Lower lobe of right lung (tissue), 2 donors: ENCODE results near the gene C3AR1. TPM values are rescaled to one million over a fixed set of nuclear protein-coding genes. Genes with fewer than 3 reads are reported as not detected.
"Not testable (repeated sequence)": the region's sequence is repeated elsewhere in the genome, so short reads cannot be mapped to it uniquely, and the experiment has no call there.

Source experiments
- ATAC-seq, 2 donors: fragments of 200-7000 bp; cut with Tn5 transposase; one replicate each; pipeline ENCODE4 v1.9.1; 2020 to 2022; ENCODE audit warnings: mild to moderate bottlenecking in 2 of 2, moderate library complexity in 2 of 2
- DNase-seq: peaks from one replicate; pipeline ENCODE4 v3.0.0-alpha.2; 2020
- H3K27ac ChIP-seq: fragments of 200-600 bp; one replicate; pipeline ENCODE4 v1.8.0; 2022
- H3K27me3 ChIP-seq: fragments of 200-600 bp; one replicate; pipeline ENCODE4 v1.8.0; 2022; ENCODE audit warnings: low read depth
- H3K36me3 ChIP-seq: fragments of 200-600 bp; one replicate; pipeline ENCODE4 v1.8.0; 2022; ENCODE audit warnings: mild to moderate bottlenecking
- H3K4me1 ChIP-seq: fragments of 200-600 bp; one replicate; pipeline ENCODE4 v1.8.0; 2022
- H3K4me3 ChIP-seq: fragments of 200-600 bp; one replicate; pipeline ENCODE4 v1.8.0; 2022; ENCODE audit warnings: mild to moderate bottlenecking
- H3K9me3 ChIP-seq: fragments of 200-600 bp; one replicate; pipeline ENCODE4 v1.8.0; 2022
- intact Hi-C: fragments of 100-400 bp; cut with DNase I; formaldehyde crosslinking; loops from one replicate; pipeline ENCODE4 v1.11.0; 2022
- long read RNA-seq: library from polyadenylated mRNA; unstranded; transcript quantifications from one replicate; pipeline ENCODE4 v2.0.0, GENCODE V29; 2021
- total RNA-seq: library from RNA; stranded (reverse); fragmentation: NEBNext Ultra II Directional; extraction: Animal tissue kit (Norgen Biotek cat#: 25700); gene quantifications from one replicate; pipeline ENCODE4 v1.2.1, GENCODE V29; 2021
- TF ChIP-seq, protein P1 (sequence below): fragments of 200-600 bp; IDR thresholded peaks from one replicate; pipeline ENCODE4 v1.8.0; 2022; ENCODE audit warnings: antibody characterized with exemption, mild to moderate bottlenecking
- donor health status: DM: no; HTN: yes; CAD: no; lungs with severe emphysema.

The C3AR1 gene
- 62.1 TPM for total RNA-seq
- long read RNA-seq, transcript C3AR1-201 (2 exons, 2,088 nt): major isoform, 64 of 74 reads
- long read RNA-seq, partial matches to known transcripts: 0 of 74 reads
- long read RNA-seq, other reads (novel, unspliced or antisense): 10 of 74 reads

DNA sequence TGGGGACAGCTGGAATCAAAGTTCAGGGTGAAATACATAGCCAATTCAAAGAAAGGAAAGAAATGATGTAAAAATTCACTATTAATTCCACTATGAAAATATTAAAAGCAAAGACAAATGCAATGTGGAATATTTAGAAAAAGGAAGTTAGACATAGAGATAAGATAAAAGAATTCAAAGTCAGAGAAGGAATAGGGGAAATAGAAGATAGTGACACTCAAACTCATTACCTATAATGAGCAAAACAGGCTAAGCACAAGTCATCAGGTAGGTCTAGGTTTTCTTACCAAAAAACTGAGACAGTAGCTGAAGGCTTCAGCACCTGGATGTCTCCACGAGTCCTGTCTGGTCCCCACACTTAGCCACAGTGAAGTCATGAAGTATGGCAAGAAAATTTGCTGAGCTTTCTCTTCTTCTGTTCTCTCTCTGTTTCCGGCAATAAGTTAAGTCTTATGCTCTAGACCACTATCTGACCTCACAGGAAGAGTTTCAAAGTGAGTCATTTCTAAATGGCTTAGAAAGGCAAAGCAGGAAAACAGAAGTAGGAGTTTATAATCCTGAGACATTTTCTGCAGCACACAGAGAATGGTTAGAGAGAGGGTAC is at the start of gene C3AR1:
C3AR1 (minus strand) TSS at position 369 of the 604 bp plus-strand sequence. CDS start 6,174 bp downstream, outside the sequence.
- DNase-seq (no peak), ATAC-seq (peak; percentile 82 to 89)
- Histone ChIP-seq H3K27ac (peak within 1 kb of the TSS; percentile 70), H3K27me3 (no peaks in the 10 kb centered on the region), H3K4me1 (no peaks in the 10 kb centered on the region), H3K4me3 (peak within 1 kb of the TSS; percentile 38), H3K36me3 (no peaks in the 10 kb centered on the region), H3K9me3 (no peaks in the 10 kb centered on the region)
- intact Hi-C loops: no loop called here
- TF ChIP-seq, protein P1, sequence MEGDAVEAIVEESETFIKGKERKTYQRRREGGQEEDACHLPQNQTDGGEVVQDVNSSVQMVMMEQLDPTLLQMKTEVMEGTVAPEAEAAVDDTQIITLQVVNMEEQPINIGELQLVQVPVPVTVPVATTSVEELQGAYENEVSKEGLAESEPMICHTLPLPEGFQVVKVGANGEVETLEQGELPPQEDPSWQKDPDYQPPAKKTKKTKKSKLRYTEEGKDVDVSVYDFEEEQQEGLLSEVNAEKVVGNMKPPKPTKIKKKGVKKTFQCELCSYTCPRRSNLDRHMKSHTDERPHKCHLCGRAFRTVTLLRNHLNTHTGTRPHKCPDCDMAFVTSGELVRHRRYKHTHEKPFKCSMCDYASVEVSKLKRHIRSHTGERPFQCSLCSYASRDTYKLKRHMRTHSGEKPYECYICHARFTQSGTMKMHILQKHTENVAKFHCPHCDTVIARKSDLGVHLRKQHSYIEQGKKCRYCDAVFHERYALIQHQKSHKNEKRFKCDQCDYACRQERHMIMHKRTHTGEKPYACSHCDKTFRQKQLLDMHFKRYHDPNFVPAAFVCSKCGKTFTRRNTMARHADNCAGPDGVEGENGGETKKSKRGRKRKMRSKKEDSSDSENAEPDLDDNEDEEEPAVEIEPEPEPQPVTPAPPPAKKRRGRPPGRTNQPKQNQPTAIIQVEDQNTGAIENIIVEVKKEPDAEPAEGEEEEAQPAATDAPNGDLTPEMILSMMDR: no peak

DNA sequence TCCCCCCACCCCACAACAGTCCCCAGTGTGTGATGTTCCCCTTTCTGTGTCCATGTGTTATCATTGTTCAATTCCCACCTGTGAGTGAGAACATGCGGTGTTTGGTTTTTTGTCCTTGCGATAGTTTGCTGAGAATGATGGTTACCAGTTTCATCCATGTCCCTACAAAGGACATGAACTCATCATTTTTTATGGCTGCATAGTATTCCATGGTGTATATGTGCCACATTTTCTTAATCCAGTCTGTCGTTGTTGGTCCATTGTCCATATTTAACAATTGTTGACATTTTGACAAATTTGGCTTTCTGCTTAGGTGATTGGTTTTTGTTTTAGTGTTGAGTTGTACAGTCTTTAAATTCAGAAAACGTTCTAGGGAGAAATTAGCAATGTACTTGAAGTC is 47.0 kb upstream of the C3AR1 start:
- H3K4me3 ChIP-seq, H3K27me3 ChIP-seq, H3K36me3 ChIP-seq, H3K27ac ChIP-seq, intact Hi-C loops, ATAC-seq, H3K9me3 ChIP-seq, H3K4me1 ChIP-seq, DNase-seq: not testable (repeated sequence)

DNA sequence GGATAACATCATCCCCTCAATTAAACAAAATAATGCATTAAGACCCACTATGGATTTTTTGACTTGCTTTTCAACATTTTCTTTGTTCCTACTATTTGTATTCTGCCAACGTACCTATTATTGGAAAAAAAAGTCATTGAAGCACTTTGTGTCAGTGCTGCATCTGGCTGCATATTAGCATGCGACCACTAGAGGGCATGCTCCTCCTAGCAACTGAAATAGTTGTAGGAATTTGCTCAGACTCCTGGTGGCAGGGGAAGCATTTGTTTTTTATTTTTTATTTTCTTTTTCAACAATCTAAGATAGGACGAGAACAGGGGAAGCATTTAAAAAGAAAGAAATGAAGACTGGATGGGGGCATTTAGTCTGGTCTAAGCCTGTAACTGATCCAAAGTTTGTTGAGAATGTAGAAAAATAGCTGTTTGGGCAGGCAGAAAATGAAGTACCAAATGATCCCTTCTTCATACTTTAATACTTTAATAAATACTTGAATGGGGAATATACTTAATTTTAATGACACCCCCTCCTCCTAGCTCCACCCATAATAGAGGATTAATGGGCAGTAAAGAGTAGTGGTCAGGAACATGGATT is 42.7 kb upstream of the C3AR1 start:
- Histone ChIP-seq H3K27ac (no peak overlapping the region), H3K36me3 (no peaks in the 10 kb centered on the region), H3K4me1 (no peaks in the 10 kb centered on the region), H3K9me3 (no peaks in the 10 kb centered on the region), H3K27me3 (no peaks in the 10 kb centered on the region), H3K4me3 (no peak overlapping the region)
- intact Hi-C loops: no loop called here
- ATAC-seq (peak; percentile 83 to 84), DNase-seq (peak; percentile 77)
- TF ChIP-seq, protein P1: peak; percentile 96

DNA sequence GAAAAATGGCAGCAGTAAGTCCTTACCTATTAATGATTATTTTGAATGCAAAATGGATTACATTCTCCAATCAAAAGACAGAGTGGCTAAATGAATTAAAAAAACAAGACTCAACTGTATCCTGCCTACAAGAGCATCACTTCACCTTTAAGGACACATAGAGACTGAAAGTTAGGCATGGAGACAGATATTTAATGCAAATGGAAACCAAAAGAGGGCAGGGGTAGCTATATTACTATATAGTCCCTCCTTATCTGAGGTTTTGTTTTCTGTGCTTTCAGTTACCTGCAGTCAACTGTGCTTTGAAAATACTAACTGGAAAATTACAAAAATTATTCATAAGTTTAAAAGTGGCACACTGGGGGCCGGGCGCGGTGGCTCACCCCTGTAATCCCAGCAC is 33.1 kb upstream of the C3AR1 start:
- no peak for ATAC-seq
- Histone ChIP-seq H3K4me3 (no peak overlapping the region), H3K27ac (no peak overlapping the region), H3K4me1 (no peaks in the 10 kb centered on the region), H3K9me3 (no peaks in the 10 kb centered on the region), H3K27me3 (no peaks in the 10 kb centered on the region), H3K36me3 (peaks cover 49% of the 10 kb centered on the region)
- intact Hi-C loops: no loop called here
- no peak for DNase-seq
- TF ChIP-seq, protein P1: no peak

DNA sequence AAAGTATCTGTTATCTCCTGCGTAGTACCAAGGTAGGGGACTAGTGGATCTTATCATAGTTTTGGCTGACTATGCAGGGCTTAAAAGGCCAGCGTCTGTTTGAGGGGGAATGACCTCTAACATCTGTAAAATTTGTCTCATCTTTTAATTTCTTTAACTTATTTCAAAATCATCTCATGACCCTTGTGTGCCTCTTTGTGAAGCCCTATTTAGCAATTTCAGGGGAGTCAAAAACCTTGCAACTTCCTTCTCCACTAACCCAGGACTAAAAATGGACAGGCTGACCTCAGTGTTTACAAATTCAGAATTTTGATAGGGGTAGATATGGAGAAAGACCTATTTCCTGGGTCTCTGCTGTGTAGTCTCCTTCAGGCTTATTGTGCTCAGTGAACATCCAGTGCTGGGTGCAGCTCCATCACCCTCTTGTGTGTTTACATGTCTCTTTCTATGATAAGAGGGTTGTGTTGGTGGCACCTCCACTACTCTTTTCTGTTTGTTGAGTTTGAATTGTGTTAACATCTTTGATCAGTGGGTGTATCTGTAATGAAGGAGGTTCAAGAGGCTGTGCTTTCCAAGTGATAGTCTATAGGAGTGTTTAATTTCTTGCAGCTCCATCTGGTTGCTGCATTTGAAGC is 30.2 kb upstream of the C3AR1 start:
- H3K4me3 ChIP-seq: no peak overlapping the region
- ATAC-seq (no peak), DNase-seq (no peak)
- H3K36me3 ChIP-seq: peaks cover 77% of the 10 kb centered on the region
- H3K27me3 ChIP-seq: no peaks in the 10 kb centered on the region
- TF ChIP-seq, protein P1: no peak
- H3K27ac ChIP-seq: no peak overlapping the region
- no peaks in the 10 kb centered on the region for H3K4me1 ChIP-seq
- H3K9me3 ChIP-seq: no peaks in the 10 kb centered on the region
- intact Hi-C loops: no loop called here

DNA sequence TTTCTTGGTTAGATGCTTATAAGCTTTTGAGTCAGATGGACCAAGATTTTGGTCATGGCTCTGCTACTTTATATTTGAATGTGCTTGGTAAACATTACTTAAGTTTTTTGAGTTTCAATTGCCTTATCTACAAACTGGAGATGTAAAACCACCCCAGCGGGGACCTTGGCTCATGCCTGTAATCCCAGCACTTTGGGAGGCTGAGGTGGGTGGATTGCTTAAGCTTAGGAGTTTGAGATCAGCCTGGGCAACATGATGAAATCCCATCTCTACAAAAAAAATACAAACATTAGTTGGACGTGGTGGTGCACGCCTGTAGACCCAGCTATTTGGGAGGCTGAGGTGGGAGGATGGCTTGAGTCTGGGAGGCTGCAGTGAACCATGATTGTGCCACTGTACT is 27.1 kb upstream of the C3AR1 start:
- no peak overlapping the region for H3K4me3 ChIP-seq
- ATAC-seq: no peak
- TF ChIP-seq, protein P1: no peak
- no peaks in the 10 kb centered on the region for H3K9me3 ChIP-seq
- peaks cover 88% of the 10 kb centered on the region for H3K36me3 ChIP-seq
- no peaks in the 10 kb centered on the region for H3K27me3 ChIP-seq
- no peak for DNase-seq
- no peak overlapping the region for H3K27ac ChIP-seq
- intact Hi-C loops: no loop called here
- peaks cover 11% of the 10 kb centered on the region for H3K4me1 ChIP-seq
